ENCODE measurements around the gene H6PD.

DNA sequence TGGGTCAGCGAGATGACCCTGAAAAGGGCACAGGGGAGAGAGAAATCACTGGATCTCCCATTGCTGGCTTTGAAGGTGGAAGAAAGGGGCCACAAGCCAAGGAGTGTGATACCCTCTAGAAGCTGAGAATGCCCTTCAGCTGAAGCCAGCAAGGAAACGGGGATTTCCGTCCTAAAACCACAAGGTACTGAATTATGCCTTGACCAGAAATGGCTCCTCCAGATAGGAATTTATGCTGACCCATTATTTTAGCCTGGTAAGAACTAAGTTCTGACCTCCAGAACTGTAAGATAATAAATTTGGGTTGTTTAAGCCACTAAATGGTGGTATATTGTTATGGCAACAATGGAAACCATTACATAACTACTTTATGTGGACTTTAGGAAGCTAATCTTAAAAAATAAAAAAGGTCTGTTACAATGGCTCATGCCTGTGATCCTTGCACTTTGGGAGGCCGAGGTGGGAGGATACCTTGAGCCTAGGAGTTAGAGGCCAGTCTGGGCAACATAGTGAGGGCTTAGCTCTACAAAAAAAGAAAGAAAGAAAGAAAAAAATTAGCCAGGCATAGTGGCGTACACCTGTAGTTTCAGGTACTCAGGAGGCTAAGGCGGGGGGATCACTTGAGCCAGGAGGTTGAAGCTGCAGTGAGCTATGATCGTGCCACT is 3.6 kb upstream of the H6PD start:
- TF ChIP-seq GATA3 (IDR thresholded peaks at IDR 0.05; ENCODE audit: low read depth, low read length): no peak
- no peak for TF ChIP-seq GATA2 (IDR thresholded peaks at IDR 0.05; ENCODE audit: low read depth, low read length)
